ENCODE measurements around the gene IL16. TPM values are rescaled to one million over a fixed set of nuclear protein-coding genes. Genes with fewer than 3 reads are reported as not detected.
A peak's percentile ranks its signal among the peaks of the same experiment; 100 is the strongest.

Gene IL16
- total RNA-seq, 2 donors from 2014 or later: 25.9 to 114 TPM

- ATAC-seq (no peak), DNase-seq (ENCODE audit: low spot score in 2 of 2) (no peak)
- Mint-ChIP-seq H3K27ac (peak overlapping the region; percentile 91 to 92), H3K36me3 (peaks cover 77 to 88% of the 10 kb centered on the region in 2 donors), H3K9me3 (no peaks in the 10 kb centered on the region)
Measured at GRCh38 chr15:81299630-81300273, 103.1 kb downstream of the IL16 start.

- H3K36me3 Mint-ChIP-seq: peaks cover 79 to 94% of the 10 kb centered on the region in 2 donors
- peak overlapping the region; percentile 80 to 92 for H3K27ac Mint-ChIP-seq
- H3K9me3 Mint-ChIP-seq: no peaks in the 10 kb centered on the region
- ATAC-seq: no peak
- peak in 1 of 2 donors; percentile 20 for DNase-seq (ENCODE audit: low spot score in 2 of 2)
Measured at GRCh38 chr15:81301385-81301784, 104.7 kb downstream of the IL16 start.

- peaks cover 80 to 96% of the 10 kb centered on the region in 2 donors for H3K36me3 Mint-ChIP-seq
Measured at GRCh38 chr15:81301815-81302399, 105.2 kb downstream of the IL16 start.

GRCh38 chr15:81302701-81303109 is 106.0 kb downstream of the IL16 start:
- H3K36me3 Mint-ChIP-seq: peaks cover 72 to 95% of the 10 kb centered on the region in 2 donors
- H3K9me3 Mint-ChIP-seq: no peaks in the 10 kb centered on the region
- ATAC-seq (no peak), DNase-seq (ENCODE audit: low spot score in 2 of 2) (peak in 1 of 2 donors; percentile 53)
- peak overlapping the region; percentile 41 to 92 for H3K27ac Mint-ChIP-seq

More at GRCh38 chr15:81301815-81302399, 105.2 kb downstream of the IL16 start:
- Mint-ChIP-seq H3K27ac (peak overlapping the region; percentile 80 to 92), H3K9me3 (no peaks in the 10 kb centered on the region)
- ATAC-seq (peak; percentile 65 to 86), DNase-seq (ENCODE audit: low spot score in 2 of 2) (peak in 1 of 2 donors; percentile 84)

GRCh38 chr15:81303244-81304225 is 106.9 kb downstream of the IL16 start:
- DNase-seq (ENCODE audit: low spot score in 2 of 2) (peak in 1 of 2 donors; percentile 51), ATAC-seq (no peak)
- H3K9me3 Mint-ChIP-seq: no peaks in the 10 kb centered on the region
- H3K27ac Mint-ChIP-seq: peak overlapping the region; percentile 83 to 92
- peaks cover 73 to 95% of the 10 kb centered on the region in 2 donors for H3K36me3 Mint-ChIP-seq

GRCh38 chr15:81304226-81304625 is 107.5 kb downstream of the IL16 start:
- H3K27ac Mint-ChIP-seq: peak overlapping the region; percentile 41 to 92
- DNase-seq (ENCODE audit: low spot score in 2 of 2) (peak in 1 of 2 donors; percentile 35), ATAC-seq (peak in 1 of 2 donors; percentile 23)

GRCh38 chr15:81308260-81308659 is 111.6 kb downstream of the IL16 start:
- Mint-ChIP-seq H3K9me3 (no peaks in the 10 kb centered on the region), H3K27ac (no peak overlapping the region), H3K36me3 (peaks cover 77 to 92% of the 10 kb centered on the region in 2 donors)
- no peak for ATAC-seq
- DNase-seq (ENCODE audit: low spot score in 2 of 2): peak in 1 of 2 donors; percentile 30

More at GRCh38 chr15:81304226-81304625, 107.5 kb downstream of the IL16 start:
- peaks cover 75 to 94% of the 10 kb centered on the region in 2 donors for H3K36me3 Mint-ChIP-seq
- H3K9me3 Mint-ChIP-seq: no peaks in the 10 kb centered on the region

- DNase-seq (ENCODE audit: low spot score in 2 of 2): peak in 1 of 2 donors; percentile 31
- no peaks in the 10 kb centered on the region for H3K9me3 Mint-ChIP-seq
- peaks cover 61 to 77% of the 10 kb centered on the region in 2 donors for H3K36me3 Mint-ChIP-seq
- H3K27ac Mint-ChIP-seq: peak overlapping the region in 1 of 2 donors; percentile 36
- ATAC-seq: no peak
Measured at GRCh38 chr15:81309647-81310450, 113.2 kb downstream of the IL16 start.

- H3K36me3 Mint-ChIP-seq: peaks cover 61 to 79% of the 10 kb centered on the region in 2 donors
- peak overlapping the region in 1 of 2 donors; percentile 36 for H3K27ac Mint-ChIP-seq
- ATAC-seq (no peak), DNase-seq (ENCODE audit: low spot score in 2 of 2) (no peak)
- no peaks in the 10 kb centered on the region for H3K9me3 Mint-ChIP-seq
Measured at GRCh38 chr15:81310480-81310879, 113.8 kb downstream of the IL16 start.

GRCh38 chr15:81311752-81312464 is 115.2 kb downstream of the IL16 start:
- DNase-seq (ENCODE audit: low spot score in 2 of 2) (peak in 1 of 2 donors; percentile 16), ATAC-seq (no peak)
- peak overlapping the region; percentile 6 to 24 for H3K27ac Mint-ChIP-seq
- no peaks in the 10 kb centered on the region for H3K9me3 Mint-ChIP-seq
- peaks cover 56 to 76% of the 10 kb centered on the region in 2 donors for H3K36me3 Mint-ChIP-seq

GRCh38 chr15:81312790-81313543 is 116.3 kb downstream of the IL16 start:
- ATAC-seq (no peak), DNase-seq (ENCODE audit: low spot score in 2 of 2) (peak in 1 of 2 donors; percentile 44)
- Mint-ChIP-seq H3K27ac (peak overlapping the region in 1 of 2 donors; percentile 60), H3K36me3 (peaks cover 57 to 66% of the 10 kb centered on the region in 2 donors), H3K9me3 (no peaks in the 10 kb centered on the region)

- ATAC-seq (no peak), DNase-seq (ENCODE audit: low spot score in 2 of 2) (no peak)
- H3K9me3 Mint-ChIP-seq: no peaks in the 10 kb centered on the region
- H3K36me3 Mint-ChIP-seq: peaks cover 57 to 60% of the 10 kb centered on the region in 2 donors
- peak overlapping the region in 1 of 2 donors; percentile 76 for H3K27ac Mint-ChIP-seq
Measured at GRCh38 chr15:81313686-81314085, 117.0 kb downstream of the IL16 start.

GRCh38 chr15:81314378-81314777 is 117.7 kb downstream of the IL16 start:
- peak overlapping the region; percentile 10 to 76 for H3K27ac Mint-ChIP-seq
- peak in 1 of 2 donors; percentile 23 for DNase-seq (ENCODE audit: low spot score in 2 of 2)
- H3K36me3 Mint-ChIP-seq: peaks cover 53 to 55% of the 10 kb centered on the region in 2 donors
- ATAC-seq: no peak
- no peaks in the 10 kb centered on the region for H3K9me3 Mint-ChIP-seq

- Mint-ChIP-seq H3K27ac (peak overlapping the region; percentile 57 to 59), H3K36me3 (peaks cover 43% of the 10 kb centered on the region in 2 donors), H3K9me3 (no peaks in the 10 kb centered on the region)
- ATAC-seq (peak; percentile 49 to 56), DNase-seq (ENCODE audit: low spot score in 2 of 2) (peak in 1 of 2 donors; percentile 51)
Measured at GRCh38 chr15:81315452-81316175, 118.9 kb downstream of the IL16 start.

Data from activated naive CD4-positive, alpha-beta T cell treated with anti-CD3 and anti-CD28 coated beads, Interleukin-2, amount 50 U/mL, for 72 hours (primary cell).